Endothelial cell (in vitro differentiated cells): ENCODE measurements around the gene KDM5C. TPM values are rescaled to one million over a fixed set of nuclear protein-coding genes. Genes with fewer than 3 reads are reported as not detected.

Experiments
- DNase-seq: peaks from one replicate; pipeline ENCODE4 v3.0.0; 2021; ENCODE audit warnings: low spot score
- H3K27ac Mint-ChIP-seq: one replicate; pipeline ENCODE4 v1.8.0; 2021; ENCODE audit warnings: mixed read lengths, inconsistent platforms; ENCODE audit not compliant: unreplicated experiment
- H3K27me3 Mint-ChIP-seq: one replicate; pipeline ENCODE4 v1.8.0; 2021; ENCODE audit warnings: mild to moderate bottlenecking, moderate library complexity, mixed read lengths, inconsistent platforms; ENCODE audit not compliant: unreplicated experiment
- H3K36me3 Mint-ChIP-seq: one replicate; pipeline ENCODE4 v1.8.0; 2021; ENCODE audit warnings: mild to moderate bottlenecking, low read depth, mixed read lengths, inconsistent platforms; ENCODE audit not compliant: unreplicated experiment
- H3K4me1 Mint-ChIP-seq: one replicate; pipeline ENCODE4 v1.8.0; 2021; ENCODE audit warnings: mild to moderate bottlenecking, mixed read lengths, inconsistent platforms; ENCODE audit not compliant: unreplicated experiment
- H3K4me3 Mint-ChIP-seq: one replicate; pipeline ENCODE4 v1.8.0; 2021; ENCODE audit warnings: mild to moderate bottlenecking, mixed read lengths, inconsistent platforms; ENCODE audit not compliant: unreplicated experiment
- H3K9me3 Mint-ChIP-seq: one replicate; pipeline ENCODE4 v1.8.0; 2021; ENCODE audit warnings: mixed read lengths, inconsistent platforms; ENCODE audit not compliant: unreplicated experiment
- total RNA-seq: library from RNA; stranded (reverse); fragmentation: NEBNext Ultra II Directional; extraction: Animal tissue kit (Norgen Biotek cat#: 25700); gene quantifications from one replicate; pipeline ENCODE4 v1.2.1, GENCODE V29; 2021; ENCODE audit not compliant: unreplicated experiment
- TF ChIP-seq, protein P1 (sequence below): fragments of 200-600 bp; sonication (generic); IDR thresholded peaks from one replicate; pipeline ENCODE4 v1.5.0; 2021; ENCODE audit warnings: antibody characterized with exemption; ENCODE audit not compliant: unreplicated experiment

Gene KDM5C
- total RNA-seq, 1 donor from 2014 or later: 132 TPM

DNA sequence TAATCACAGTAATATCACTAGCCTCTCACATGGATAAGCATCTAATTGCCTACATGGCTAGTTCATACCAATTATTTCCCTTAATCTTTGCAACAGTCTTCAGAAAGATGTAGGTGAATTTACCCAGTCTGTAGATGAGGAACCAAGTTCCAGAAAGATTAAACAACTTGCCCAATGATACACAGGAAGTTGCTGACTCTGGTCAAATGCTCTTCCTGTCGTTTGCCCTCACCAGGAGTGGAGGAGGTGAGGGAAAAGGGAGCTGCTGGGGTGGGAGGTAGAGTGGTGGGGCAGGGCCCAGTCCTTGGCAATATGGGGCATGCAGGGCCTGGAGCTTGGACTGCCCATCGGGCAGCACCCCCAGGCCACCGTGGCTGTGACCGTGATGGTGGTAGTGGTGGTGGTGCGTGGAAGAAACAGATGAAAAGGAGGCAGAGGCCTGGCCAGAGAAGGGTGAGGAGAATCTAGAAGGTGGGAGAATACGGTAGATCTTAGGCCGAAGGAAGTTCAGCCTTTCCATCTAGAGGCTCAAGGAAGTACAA lies 2.3 kb upstream of the KDM5C start:
- H3K9me3 Mint-ChIP-seq: no peaks in the 10 kb centered on the region
- peaks cover 23% of the 10 kb centered on the region for H3K4me1 Mint-ChIP-seq
- no peak for DNase-seq
- H3K27me3 Mint-ChIP-seq: peaks cover 1% of the 10 kb centered on the region
- TF ChIP-seq, protein P1, sequence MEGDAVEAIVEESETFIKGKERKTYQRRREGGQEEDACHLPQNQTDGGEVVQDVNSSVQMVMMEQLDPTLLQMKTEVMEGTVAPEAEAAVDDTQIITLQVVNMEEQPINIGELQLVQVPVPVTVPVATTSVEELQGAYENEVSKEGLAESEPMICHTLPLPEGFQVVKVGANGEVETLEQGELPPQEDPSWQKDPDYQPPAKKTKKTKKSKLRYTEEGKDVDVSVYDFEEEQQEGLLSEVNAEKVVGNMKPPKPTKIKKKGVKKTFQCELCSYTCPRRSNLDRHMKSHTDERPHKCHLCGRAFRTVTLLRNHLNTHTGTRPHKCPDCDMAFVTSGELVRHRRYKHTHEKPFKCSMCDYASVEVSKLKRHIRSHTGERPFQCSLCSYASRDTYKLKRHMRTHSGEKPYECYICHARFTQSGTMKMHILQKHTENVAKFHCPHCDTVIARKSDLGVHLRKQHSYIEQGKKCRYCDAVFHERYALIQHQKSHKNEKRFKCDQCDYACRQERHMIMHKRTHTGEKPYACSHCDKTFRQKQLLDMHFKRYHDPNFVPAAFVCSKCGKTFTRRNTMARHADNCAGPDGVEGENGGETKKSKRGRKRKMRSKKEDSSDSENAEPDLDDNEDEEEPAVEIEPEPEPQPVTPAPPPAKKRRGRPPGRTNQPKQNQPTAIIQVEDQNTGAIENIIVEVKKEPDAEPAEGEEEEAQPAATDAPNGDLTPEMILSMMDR: no peak
- peaks cover 6% of the 10 kb centered on the region for H3K36me3 Mint-ChIP-seq
- H3K4me3 Mint-ChIP-seq: no peak overlapping the region
- H3K27ac Mint-ChIP-seq: no peak overlapping the region

DNA sequence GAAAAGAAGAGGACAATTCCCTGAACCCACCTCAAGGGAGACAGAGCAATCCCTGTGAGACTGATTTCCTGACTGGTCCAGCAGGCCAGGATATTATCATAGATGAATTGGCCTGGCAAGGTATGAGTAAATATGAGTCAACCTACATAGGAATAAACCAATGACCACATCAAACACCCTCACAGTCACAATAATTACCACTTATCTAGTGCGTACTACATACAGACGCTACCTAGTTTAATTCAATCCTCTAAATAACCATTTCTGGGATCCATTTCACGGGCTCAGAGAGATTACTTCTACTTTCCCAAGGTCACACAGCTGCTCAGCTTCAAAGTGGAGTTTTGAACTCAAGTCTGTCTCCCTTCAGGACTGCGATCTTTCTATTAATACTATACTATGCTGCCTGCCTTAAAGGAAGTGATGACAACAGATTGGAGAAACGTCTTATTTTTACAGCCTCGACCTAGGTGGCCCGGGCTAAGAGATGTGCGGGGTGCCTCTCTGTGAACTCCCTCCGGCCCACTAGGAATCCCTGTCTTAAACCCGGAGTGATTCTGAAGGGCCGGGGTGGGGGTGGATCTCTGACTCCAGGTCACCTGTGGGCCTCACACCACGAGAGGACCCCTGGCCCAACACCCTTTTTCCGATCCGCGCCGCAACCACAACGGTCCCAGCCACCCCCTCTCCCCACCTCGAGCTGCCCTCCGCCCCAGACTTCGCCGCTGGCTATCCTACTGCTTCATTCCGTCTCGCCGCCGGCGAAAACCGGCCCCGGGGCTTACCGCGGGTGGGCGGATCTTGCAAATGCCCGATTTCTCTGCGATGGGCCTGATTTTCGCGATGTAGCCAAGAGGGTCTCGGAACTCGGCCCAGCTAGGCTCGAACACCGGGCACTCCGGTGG lies 800 bp downstream of the KDM5C start:
- H3K4me3 Mint-ChIP-seq: peak overlapping the region; percentile 97
- TF ChIP-seq, protein P1: no peak
- no peak for DNase-seq
- H3K27me3 Mint-ChIP-seq: no peaks in the 10 kb centered on the region
- H3K27ac Mint-ChIP-seq: peak overlapping the region; percentile 99
- H3K36me3 Mint-ChIP-seq: no peaks in the 10 kb centered on the region
- H3K4me1 Mint-ChIP-seq: peaks cover 34% of the 10 kb centered on the region
- no peaks in the 10 kb centered on the region for H3K9me3 Mint-ChIP-seq

DNA sequence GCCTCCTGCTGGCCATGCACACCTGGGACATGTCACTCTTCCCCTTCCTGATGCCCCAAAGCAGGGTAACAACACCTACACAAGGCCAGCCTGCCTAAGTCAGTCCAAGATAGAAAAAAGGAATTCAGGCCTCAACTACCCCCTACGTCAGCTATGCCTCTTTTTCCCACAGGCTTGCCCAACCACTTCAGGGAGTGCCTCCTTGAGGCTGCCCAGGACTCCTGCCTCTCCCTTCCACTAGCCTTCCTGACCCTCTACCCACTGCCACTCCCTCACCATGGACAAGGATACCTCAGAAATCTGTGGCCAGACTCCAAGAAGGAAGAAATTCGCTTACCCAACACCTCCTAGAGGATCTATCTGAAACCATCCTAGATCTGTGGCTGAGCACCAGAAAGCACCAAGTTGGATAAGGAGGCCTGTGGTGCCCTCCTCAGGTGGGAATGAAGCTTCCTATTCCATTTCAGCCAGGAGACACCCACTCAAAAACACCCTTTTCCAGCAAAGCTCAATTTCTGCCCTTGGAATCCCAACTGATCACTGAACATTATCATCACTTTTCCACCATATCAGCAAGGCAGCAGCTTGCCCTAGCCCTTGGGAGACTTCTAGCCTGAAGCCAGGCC lies 1.8 kb downstream of the KDM5C start:
- peaks cover 34% of the 10 kb centered on the region for H3K4me1 Mint-ChIP-seq

DNA sequence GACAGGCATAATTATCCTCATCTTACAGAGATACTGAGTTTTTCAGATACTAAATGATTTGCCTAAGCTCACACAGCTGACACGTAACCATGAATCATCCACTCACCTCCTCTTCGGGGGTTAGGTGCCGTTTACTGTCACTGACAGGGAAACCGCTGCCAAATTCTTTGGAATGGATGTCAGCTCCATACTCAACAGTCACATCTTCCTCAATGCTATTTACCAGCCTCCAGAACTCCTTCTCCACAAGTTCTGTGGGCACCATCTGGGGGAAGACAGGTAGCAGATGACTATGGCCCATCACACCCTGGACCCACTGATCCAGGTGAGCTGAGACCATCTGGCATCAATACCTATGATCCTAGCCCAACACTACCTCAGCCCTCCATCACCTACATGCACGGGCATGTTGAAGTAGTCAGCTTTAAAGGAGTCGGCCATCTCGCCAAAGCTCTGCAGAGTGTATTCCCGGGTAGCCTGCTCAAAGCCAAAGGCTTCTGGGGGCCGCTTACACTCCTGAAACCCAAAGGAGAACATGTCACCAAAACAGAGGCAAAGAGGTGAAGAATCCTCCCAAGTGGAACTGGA lies 13.5 kb downstream of the KDM5C start:
- Mint-ChIP-seq H3K4me3 (no peak overlapping the region), H3K27ac (no peak overlapping the region), H3K9me3 (no peaks in the 10 kb centered on the region), H3K36me3 (peaks cover 28% of the 10 kb centered on the region), H3K4me1 (no peaks in the 10 kb centered on the region), H3K27me3 (no peaks in the 10 kb centered on the region)
- TF ChIP-seq, protein P1: no peak
- DNase-seq: no peak

More for the DNA sequence above, 1.8 kb downstream of the KDM5C start:
- Mint-ChIP-seq H3K4me3 (peak overlapping the region; percentile 97), H3K9me3 (no peaks in the 10 kb centered on the region), H3K36me3 (no peaks in the 10 kb centered on the region), H3K27me3 (no peaks in the 10 kb centered on the region), H3K27ac (no peak overlapping the region)
- DNase-seq: no peak
- TF ChIP-seq, protein P1: no peak
